ENCODE measurements around the gene EEFSEC.

DNA sequence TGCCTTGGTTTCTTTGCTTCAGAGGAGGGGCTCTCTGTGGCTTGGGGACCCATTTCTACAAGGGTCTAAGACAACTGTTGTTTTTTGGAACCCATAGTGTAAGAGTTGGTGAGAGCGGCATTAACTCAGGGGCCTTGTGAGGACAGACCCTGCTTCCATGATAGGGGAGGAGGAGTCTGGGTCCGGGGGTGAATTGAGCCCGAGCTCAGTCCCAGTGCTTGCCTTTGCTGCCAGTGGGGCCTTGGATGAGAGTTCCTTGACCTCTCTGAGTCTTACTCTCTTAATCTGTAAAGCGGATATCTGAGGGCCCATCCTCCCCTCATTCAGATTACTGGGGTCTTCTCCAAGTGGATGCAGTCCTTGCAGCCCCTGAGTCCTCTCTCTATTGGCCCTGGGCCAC is 74.2 kb downstream of the EEFSEC start:
- TF ChIP-seq POLR2A (IDR thresholded peaks at IDR 0.05): no peak
- TF ChIP-seq, protein P1, sequence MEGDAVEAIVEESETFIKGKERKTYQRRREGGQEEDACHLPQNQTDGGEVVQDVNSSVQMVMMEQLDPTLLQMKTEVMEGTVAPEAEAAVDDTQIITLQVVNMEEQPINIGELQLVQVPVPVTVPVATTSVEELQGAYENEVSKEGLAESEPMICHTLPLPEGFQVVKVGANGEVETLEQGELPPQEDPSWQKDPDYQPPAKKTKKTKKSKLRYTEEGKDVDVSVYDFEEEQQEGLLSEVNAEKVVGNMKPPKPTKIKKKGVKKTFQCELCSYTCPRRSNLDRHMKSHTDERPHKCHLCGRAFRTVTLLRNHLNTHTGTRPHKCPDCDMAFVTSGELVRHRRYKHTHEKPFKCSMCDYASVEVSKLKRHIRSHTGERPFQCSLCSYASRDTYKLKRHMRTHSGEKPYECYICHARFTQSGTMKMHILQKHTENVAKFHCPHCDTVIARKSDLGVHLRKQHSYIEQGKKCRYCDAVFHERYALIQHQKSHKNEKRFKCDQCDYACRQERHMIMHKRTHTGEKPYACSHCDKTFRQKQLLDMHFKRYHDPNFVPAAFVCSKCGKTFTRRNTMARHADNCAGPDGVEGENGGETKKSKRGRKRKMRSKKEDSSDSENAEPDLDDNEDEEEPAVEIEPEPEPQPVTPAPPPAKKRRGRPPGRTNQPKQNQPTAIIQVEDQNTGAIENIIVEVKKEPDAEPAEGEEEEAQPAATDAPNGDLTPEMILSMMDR (IDR thresholded peaks at IDR 0.05): no peak
